Tibial artery (tissue), 4 donors: ENCODE results near the gene GRIK1.

Source experiments
- DNase-seq, 2 donors: peaks; one replicate each; pipeline ENCODE4 v3.0.0-alpha.2; 2019
- H3K27ac ChIP-seq, 2 donors: fragments of 200-600 bp; sonication (generic) in 1 of 2; 1 replicate in 1 of 2; 2 replicates in 1 of 2; pipeline ENCODE4 v1.5.1; 2018 to 2019; ENCODE audit warnings: mild to moderate bottlenecking in 1 of 2
- H3K27me3 ChIP-seq, 2 donors: fragments of 200-600 bp; sonication (generic) in 1 of 2; one replicate each; pipeline versions ENCODE4 v1.5.1 to v1.6.0; 2016 to 2019
- H3K36me3 ChIP-seq, 3 donors: fragments of 200-600 bp; sonication (generic) in 2 of 3; one replicate each; pipeline ENCODE4 v1.5.1; 2016 to 2019; ENCODE audit warnings: mild to moderate bottlenecking in 2 of 3
- H3K4me1 ChIP-seq, 4 donors: fragments of 200-600 bp; sonication (generic) in 2 of 4; 1 replicate in 3 of 4; 2 replicates in 1 of 4; pipeline ENCODE4 v1.5.1; 2016 to 2019
- H3K4me3 ChIP-seq, 2 donors: fragments of 200-600 bp; sonication (generic) in 1 of 2; 1 replicate in 1 of 2; 2 replicates in 1 of 2; pipeline ENCODE4 v1.5.1; 2018 to 2019; ENCODE audit warnings: mild to moderate bottlenecking in 2 of 2
- H3K9me3 ChIP-seq, 3 donors: fragments of 200-600 bp; sonication (generic) in 1 of 3; one replicate each; pipeline ENCODE4 v1.5.1; 2016 to 2019
- intact Hi-C: fragments of 100-400 bp; cut with DNase I; formaldehyde crosslinking; loops from one replicate; pipeline ENCODE4 v1.15.0; 2023; ENCODE audit warnings: low total_unique reads
- TF ChIP-seq, protein P1 (sequence below), 2 experiments: fragments of 200-600 bp in 1 of 2; fragments of 450-650 bp in 1 of 2; IDR thresholded peaks; one replicate each; pipeline ENCODE4 v1.5.1; 2017 to 2019; ENCODE audit warnings: antibody characterized with exemption in 2 of 2, mild to moderate bottlenecking in 1 of 2, moderate library complexity in 1 of 2

The GRIK1 gene

DNA sequence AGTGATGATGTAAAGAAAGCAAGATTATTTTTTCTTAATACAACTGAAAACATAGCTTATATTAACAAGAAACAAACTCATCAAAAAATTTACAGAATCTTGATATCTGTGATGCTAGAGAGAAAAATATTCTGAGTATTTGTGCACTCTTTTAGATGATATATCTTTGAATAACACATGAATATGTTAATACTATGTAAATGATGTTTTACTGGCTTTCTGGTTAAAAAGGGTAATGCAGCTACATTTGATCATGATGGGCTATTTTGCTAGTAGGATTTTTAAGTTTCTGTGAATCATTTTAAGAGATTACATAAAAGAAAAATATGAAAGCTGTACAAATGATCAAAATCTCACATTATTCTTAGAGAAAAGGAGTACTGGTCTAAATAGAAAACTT, 114.5 kb downstream of the GRIK1 start:
- no peaks in the 10 kb centered on the region for H3K27me3 ChIP-seq
- TF ChIP-seq, protein P1, sequence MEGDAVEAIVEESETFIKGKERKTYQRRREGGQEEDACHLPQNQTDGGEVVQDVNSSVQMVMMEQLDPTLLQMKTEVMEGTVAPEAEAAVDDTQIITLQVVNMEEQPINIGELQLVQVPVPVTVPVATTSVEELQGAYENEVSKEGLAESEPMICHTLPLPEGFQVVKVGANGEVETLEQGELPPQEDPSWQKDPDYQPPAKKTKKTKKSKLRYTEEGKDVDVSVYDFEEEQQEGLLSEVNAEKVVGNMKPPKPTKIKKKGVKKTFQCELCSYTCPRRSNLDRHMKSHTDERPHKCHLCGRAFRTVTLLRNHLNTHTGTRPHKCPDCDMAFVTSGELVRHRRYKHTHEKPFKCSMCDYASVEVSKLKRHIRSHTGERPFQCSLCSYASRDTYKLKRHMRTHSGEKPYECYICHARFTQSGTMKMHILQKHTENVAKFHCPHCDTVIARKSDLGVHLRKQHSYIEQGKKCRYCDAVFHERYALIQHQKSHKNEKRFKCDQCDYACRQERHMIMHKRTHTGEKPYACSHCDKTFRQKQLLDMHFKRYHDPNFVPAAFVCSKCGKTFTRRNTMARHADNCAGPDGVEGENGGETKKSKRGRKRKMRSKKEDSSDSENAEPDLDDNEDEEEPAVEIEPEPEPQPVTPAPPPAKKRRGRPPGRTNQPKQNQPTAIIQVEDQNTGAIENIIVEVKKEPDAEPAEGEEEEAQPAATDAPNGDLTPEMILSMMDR (IDR thresholded peaks at IDR 0.05), result no peak
- peaks cover 0 to 14% (median 0%) of the 10 kb centered on the region in 3 donors for H3K9me3 ChIP-seq
- no peak for DNase-seq
- no peak overlapping the region for H3K4me3 ChIP-seq
- H3K36me3 ChIP-seq, result no peaks in the 10 kb centered on the region
- H3K4me1 ChIP-seq, result no peaks in the 10 kb centered on the region
- intact Hi-C loops, result no loop called here
- no peak overlapping the region for H3K27ac ChIP-seq

DNA sequence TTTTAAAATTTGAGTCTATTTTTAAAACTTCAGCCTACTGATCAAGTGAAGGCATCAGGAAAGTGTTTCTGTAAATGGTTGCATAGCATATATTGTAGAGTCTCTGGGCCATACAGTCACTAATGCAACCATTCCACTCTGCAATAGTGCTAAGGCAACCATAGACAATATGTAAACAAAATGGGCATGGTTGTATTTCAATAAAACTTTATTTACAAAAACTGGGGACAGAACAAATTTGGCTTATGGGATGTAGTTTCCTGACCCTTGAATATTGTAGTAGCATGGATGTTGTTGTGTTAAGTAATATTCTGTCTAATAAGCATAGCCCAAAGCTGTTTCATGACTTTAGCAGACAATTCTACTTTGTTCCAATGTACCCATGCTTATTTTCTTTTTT, 117.7 kb downstream of the GRIK1 start:
- H3K27ac ChIP-seq, result no peak overlapping the region
- no peaks in the 10 kb centered on the region for H3K4me1 ChIP-seq
- H3K36me3 ChIP-seq, result no peaks in the 10 kb centered on the region
- no peaks in the 10 kb centered on the region for H3K9me3 ChIP-seq
- intact Hi-C loops, result no loop called here
- DNase-seq, result no peak
- TF ChIP-seq, protein P1 (IDR thresholded peaks at IDR 0.05), result no peak
- H3K4me3 ChIP-seq, result no peak overlapping the region
- no peaks in the 10 kb centered on the region for H3K27me3 ChIP-seq

DNA sequence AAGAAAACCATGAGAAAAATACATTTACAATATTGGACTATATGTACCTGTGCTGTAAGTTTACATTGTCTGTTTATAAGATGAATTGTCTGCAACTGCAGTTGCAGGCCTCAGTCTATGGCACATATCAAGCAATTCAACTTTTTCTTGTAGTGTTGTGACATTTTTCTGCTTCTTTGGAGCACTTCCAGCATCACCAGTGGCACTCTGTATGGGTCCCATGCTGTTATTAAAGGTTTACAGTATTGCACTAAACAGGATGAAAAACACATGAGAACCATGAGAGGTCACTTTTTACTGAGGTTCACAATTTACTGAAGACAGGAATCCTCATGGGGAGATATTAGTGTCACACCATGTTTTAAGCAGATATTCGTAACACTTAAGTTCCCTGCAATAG, 118.6 kb downstream of the GRIK1 start:
- Histone ChIP-seq H3K4me3 (no peak overlapping the region), H3K36me3 (no peaks in the 10 kb centered on the region), H3K9me3 (no peaks in the 10 kb centered on the region), H3K27ac (no peak overlapping the region), H3K27me3 (no peaks in the 10 kb centered on the region), H3K4me1 (no peaks in the 10 kb centered on the region)
- intact Hi-C loops, result no loop called here
- TF ChIP-seq, protein P1 (IDR thresholded peaks at IDR 0.05), result no peak
- DNase-seq, result no peak

DNA sequence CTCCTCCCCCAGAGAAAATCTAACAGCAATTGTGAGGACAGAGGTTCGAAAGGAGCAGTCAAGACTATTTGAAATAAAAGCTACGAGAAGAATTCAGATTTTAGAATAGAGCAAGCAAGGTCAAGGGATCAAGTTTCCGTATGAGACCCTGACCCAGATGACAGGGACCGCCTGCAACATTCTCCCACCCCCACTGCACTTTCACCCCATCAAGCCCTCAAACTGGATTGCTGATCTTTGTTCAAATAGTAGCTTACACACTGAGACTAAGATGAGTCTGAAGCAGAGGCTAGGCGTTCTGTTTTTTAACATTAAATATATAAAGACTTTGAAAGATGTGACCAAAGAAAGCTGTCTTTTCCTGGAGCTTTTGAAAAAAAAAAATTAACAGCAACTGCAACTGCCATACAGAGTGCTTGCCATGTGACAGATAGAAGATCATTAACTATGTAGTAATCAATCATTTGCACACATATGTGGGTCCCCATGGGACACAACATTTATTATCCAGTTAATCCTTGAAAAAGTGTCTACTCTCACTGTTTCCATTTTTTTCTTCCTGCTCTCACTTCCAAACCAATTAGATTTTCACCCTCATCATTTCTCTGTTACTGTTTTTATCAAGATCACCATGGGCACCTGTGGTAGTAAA, 120.0 kb downstream of the GRIK1 start:
- no peaks in the 10 kb centered on the region for H3K9me3 ChIP-seq
- no peak overlapping the region for H3K27ac ChIP-seq
- H3K4me3 ChIP-seq, result no peak overlapping the region
- no peaks in the 10 kb centered on the region for H3K36me3 ChIP-seq
- intact Hi-C loops, result no loop called here
- DNase-seq, result no peak
- H3K27me3 ChIP-seq, result no peaks in the 10 kb centered on the region
- TF ChIP-seq, protein P1 (IDR thresholded peaks at IDR 0.05), result no peak
- no peaks in the 10 kb centered on the region for H3K4me1 ChIP-seq

DNA sequence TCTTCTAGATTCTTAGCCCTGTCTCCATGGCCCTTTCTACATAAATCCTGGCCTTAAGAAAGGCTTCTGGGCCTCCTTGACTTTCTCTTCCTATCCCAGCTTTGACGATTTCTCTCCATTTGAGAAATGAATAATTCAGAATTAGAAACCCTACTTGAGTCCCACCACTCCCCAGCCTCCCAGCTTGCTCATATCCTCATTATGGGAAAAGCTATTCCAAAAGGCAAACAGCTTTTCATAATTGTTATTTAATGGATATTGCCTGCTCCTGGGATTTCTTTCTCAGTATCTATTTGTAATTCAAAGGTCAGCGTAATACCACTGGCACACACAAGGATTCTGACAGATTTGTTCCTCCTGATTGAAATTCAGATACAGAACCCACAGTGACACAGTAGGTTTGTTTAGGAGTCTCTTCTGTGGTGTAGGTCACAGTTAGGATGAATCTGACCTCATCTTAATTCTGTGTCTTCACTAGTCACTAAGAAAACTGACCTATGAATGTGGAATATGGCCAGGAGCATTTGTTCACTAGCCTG, 121.3 kb downstream of the GRIK1 start:
- intact Hi-C loops, result no loop called here
- DNase-seq, result no peak

More for the DNA sequence above, 121.3 kb downstream of the GRIK1 start:
- Histone ChIP-seq H3K27ac (no peak overlapping the region), H3K4me1 (no peaks in the 10 kb centered on the region), H3K36me3 (no peaks in the 10 kb centered on the region), H3K4me3 (no peak overlapping the region), H3K27me3 (no peaks in the 10 kb centered on the region), H3K9me3 (no peaks in the 10 kb centered on the region)
- TF ChIP-seq, protein P1 (IDR thresholded peaks at IDR 0.05), result no peak
